Stimulated activated naive CD8-positive, alpha-beta T cell treated with anti-CD3 and anti-CD28 coated beads, Interleukin-15, amount 100 ng/mL, for 72 hours (primary cell): ENCODE data around the gene LTC4S.
"Not testable (repeated sequence)": the region's sequence is repeated elsewhere in the genome, so short reads cannot be mapped to it uniquely, and the experiment has no call there.

Experiments
- ATAC-seq: fragments of 150-1000 bp; cut with Tn5 transposase; 2 replicates; pipeline ENCODE4 v1.10.0; 2021; ENCODE audit warnings: mild to moderate bottlenecking, moderate library complexity
- DNase-seq, 2 donors: peaks; one replicate each; pipeline ENCODE4 v3.0.0; 2021 to 2022
- H3K27ac Mint-ChIP-seq, 2 donors: one replicate each; pipeline ENCODE4 v1.8.0; 2022; ENCODE audit warnings: mild to moderate bottlenecking in 2 of 2, mixed read lengths in 2 of 2, moderate library complexity in 2 of 2
- H3K27me3 Mint-ChIP-seq: one replicate; pipeline ENCODE4 v1.8.0; 2022; ENCODE audit warnings: mixed read lengths
- H3K4me1 Mint-ChIP-seq: one replicate; pipeline ENCODE4 v1.8.0; 2022; ENCODE audit warnings: mild to moderate bottlenecking, mixed read lengths
- H3K4me3 Mint-ChIP-seq, 2 donors: one replicate each; pipeline ENCODE4 v1.8.0; 2022; ENCODE audit warnings: mild to moderate bottlenecking in 2 of 2, mixed read lengths in 2 of 2, moderate library complexity in 1 of 2
- H3K9me3 Mint-ChIP-seq, 2 donors: one replicate each; pipeline ENCODE4 v1.8.0; 2022; ENCODE audit warnings: mixed read lengths in 2 of 2

The LTC4S gene, protein sequence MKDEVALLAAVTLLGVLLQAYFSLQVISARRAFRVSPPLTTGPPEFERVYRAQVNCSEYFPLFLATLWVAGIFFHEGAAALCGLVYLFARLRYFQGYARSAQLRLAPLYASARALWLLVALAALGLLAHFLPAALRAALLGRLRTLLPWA

DNA sequence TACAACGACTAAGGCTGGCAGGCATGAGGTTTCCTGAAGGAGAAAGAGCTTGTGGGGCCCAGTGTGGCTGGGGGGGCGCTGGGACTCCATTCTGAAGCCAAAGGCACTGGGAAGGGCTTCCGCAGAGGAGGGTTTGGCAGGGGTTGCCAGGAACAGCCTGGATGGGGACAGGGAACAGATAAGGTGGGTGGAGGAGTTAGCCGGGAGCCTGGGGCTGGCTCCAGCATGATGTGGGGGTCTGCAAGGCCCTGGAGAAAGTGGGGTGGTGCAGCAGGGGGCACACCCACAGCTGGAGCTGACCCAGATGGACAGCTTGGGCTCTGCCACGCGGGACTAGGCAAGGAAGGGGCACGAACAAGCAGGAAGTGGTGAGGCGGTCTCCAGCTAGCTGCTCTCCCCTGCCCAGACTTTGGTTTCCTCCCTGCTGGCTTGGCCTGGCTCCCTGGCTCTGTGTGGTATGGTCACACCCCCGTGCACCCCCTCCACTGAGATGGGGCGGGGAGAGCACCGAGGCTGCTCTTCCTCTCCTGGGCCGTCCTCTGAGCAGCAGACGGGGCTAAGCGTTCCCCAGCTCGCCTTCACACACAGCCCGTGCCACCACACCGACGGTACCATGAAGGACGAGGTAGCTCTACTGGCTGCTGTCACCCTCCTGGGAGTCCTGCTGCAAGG lies at the start of gene LTC4S:
TSS of gene LTC4S (plus strand) at position 519 of the 672 bp plus-strand sequence. CDS start at position 614, 95 bp downstream.
- ATAC-seq, result peak; percentile 65
- peak; percentile 43 to 68 for DNase-seq
- H3K4me3 Mint-ChIP-seq, result peak within 1 kb of the TSS; percentile 15 to 71
- H3K4me1 Mint-ChIP-seq, result peaks cover 46% of the 10 kb centered on the region
- H3K9me3 Mint-ChIP-seq, result no peaks in the 10 kb centered on the region
- no peaks in the 10 kb centered on the region for H3K27me3 Mint-ChIP-seq
- peak within 1 kb of the TSS; percentile 12 to 67 for H3K27ac Mint-ChIP-seq

DNA sequence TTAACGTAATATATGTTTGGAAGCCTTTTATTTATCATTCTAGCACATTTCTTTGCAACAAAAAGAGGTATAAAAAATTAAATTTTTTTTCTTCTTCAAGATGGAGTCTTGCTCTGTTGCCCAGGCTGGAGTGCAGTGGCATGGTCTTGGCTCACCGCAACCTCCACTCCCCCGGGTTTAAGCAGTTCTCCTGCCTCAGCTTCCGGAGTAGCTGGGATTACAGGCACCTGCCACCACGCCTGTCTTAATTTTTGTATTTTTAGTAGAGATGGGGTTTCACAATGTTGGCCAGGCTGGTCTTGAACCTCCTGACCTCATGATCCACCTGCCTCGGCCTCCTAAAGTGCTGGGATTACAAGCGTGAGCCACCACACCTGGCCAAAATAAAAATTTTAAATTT lies 49.7 kb upstream of the LTC4S start:
- DNase-seq, H3K4me3 Mint-ChIP-seq, H3K27me3 Mint-ChIP-seq, ATAC-seq, H3K9me3 Mint-ChIP-seq: not testable (repeated sequence)
- Mint-ChIP-seq H3K27ac (peak overlapping the region in 1 of 2 donors; percentile 40), H3K4me1 (peaks cover 44% of the 10 kb centered on the region)

DNA sequence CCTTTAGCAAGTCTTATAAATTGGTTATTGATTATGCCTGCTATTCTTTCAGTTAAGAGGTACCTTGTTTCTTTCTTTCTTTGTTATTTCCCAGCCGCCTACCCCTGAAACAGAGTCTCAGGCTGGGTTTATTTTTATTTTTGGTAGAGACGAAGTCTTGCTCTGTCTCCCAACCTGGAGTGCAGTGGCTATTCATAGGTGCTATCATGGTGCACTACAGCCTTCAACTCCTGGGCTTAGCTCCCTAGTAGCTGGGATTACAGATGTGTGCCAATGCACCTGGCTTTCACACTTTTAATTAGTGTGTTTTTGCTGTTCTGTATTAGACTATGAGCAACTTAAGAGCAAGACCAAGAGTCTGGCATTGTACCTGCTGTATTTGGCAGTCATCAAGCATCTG lies 46.9 kb upstream of the LTC4S start:
- DNase-seq (no peak), ATAC-seq (no peak)
- Mint-ChIP-seq H3K27ac (no peak overlapping the region), H3K9me3 (no peaks in the 10 kb centered on the region), H3K4me3 (no peak overlapping the region), H3K4me1 (peaks cover 41% of the 10 kb centered on the region), H3K27me3 (no peaks in the 10 kb centered on the region)

DNA sequence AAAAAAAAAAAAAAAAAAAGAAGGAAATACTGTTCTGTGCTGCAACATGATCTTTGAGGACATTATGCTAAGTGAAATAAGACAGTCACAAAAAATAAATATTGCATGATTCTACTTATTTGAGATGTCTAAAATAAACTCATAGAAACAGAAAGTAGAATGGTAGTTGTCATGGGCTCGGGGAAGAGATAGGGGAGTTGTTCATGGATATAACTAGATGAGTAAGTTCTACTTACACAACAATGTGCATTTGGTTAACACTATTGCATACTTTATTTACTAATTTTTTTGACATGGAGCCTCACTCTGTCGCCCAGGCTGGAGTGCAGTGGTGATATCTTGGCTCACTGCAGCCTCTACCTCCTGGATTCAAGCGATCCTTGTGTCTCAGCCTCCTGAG lies 46.0 kb upstream of the LTC4S start:
- Mint-ChIP-seq H3K27me3 (no peaks in the 10 kb centered on the region), H3K4me3 (no peak overlapping the region), H3K27ac (no peak overlapping the region), H3K4me1 (peaks cover 41% of the 10 kb centered on the region), H3K9me3 (no peaks in the 10 kb centered on the region)
- ATAC-seq, result no peak
- DNase-seq, result no peak

DNA sequence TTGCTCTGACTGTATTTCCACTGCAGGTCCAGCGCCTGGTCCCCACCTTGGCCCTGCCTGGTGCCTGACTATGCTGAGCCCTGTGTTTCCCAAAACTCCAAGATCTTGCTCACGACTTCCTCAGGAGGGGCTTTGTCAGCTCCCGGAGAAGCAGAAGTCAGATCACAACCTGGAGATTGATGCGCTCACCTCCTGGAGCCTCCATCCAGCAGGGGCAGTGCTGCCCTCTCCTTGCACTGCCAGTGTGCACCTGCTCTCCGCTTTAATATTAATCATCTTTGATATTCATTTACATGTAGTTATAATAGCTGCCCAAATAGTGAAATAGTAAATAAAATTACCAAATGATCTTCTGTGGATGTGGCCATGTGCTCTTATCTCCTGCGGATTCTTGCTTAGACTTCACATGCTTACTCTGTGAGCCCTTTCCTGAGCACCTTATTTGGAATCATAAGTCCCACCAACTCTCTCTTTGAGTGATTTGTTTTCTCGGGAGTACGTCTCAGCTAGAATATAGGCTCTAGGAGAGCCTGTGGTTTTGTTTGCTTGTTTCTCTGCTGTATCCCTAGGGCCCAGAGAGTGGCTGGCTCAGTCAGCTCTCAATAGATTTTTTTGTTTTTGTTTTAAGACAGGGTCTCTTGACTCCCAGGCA lies 43.8 kb upstream of the LTC4S start:
- Mint-ChIP-seq H3K4me3 (no peak overlapping the region), H3K4me1 (peaks cover 60% of the 10 kb centered on the region), H3K27ac (no peak overlapping the region), H3K9me3 (no peaks in the 10 kb centered on the region), H3K27me3 (no peaks in the 10 kb centered on the region)
- no peak for DNase-seq
- no peak for ATAC-seq

DNA sequence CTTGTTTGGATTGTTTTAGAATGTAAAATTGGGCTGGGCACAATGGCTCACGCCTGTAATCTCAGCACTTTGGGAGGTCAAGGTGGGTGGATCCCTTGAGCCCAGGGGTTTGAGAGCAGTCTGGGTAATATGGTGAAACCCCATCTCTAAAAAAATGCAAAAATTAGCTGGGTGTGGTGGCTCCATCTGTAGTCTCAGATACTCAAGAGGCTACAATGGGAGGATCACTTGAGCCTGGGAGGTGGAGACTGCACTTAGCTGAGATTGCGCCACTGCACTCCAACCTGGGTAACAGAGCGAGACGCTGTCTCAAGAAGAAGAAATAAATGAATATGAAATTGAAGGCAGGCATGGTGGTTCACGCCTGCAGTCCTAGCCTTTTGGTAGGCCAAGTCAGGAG lies 39.8 kb upstream of the LTC4S start:
- ATAC-seq (no peak), DNase-seq (no peak)
- H3K4me3 Mint-ChIP-seq, result peak overlapping the region in 1 of 2 donors; percentile 24
- peaks cover 47% of the 10 kb centered on the region for H3K4me1 Mint-ChIP-seq
- no peaks in the 10 kb centered on the region for H3K27me3 Mint-ChIP-seq
- no peaks in the 10 kb centered on the region for H3K9me3 Mint-ChIP-seq
- H3K27ac Mint-ChIP-seq, result no peak overlapping the region

DNA sequence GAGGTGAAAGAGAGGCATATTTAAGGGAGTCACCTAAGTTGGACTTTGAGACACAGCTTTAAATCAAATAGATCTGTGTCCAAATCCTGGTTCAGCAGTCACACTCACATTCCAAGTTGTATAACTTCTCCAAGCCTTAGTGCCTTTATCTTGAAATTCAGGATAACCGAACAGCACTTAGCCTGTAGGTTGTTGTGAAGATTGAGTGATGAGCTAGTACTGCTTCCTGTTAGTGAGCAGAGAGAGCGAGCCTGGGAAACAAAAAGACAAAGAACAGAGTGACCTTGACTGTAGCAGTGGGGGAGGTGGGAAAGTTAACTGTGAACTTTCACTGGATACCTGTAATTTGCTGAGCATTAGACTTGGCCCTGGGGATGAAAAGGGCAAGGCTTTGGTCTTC lies 38.8 kb upstream of the LTC4S start:
- H3K4me3 Mint-ChIP-seq, result no peak overlapping the region
- H3K27me3 Mint-ChIP-seq, result no peaks in the 10 kb centered on the region
- ATAC-seq, result no peak
- H3K4me1 Mint-ChIP-seq, result peaks cover 47% of the 10 kb centered on the region
- DNase-seq, result no peak
- no peaks in the 10 kb centered on the region for H3K9me3 Mint-ChIP-seq
- no peak overlapping the region for H3K27ac Mint-ChIP-seq

DNA sequence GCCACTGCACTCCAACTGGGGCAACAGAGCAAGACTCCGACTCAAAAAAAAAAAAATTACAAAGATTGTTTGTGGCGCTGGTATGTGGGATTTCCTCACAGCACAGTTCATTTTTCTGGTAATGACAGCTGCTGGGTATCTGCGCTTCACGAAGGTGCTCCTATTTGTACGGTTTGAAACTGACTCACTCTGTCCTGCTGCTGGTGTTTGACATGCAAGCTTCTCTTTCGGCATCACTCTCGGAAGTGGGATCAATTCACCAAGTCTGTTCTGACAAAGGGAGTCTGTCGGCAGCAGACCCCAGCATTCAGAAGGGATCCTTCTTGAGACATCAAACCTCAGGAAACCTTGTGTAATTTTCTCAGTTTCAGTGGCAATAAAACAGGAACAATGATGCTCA lies 34.8 kb upstream of the LTC4S start:
- DNase-seq, result no peak
- Mint-ChIP-seq H3K4me3 (no peak overlapping the region), H3K4me1 (peaks cover 64% of the 10 kb centered on the region), H3K27ac (no peak overlapping the region), H3K9me3 (no peaks in the 10 kb centered on the region), H3K27me3 (no peaks in the 10 kb centered on the region)
- no peak for ATAC-seq

DNA sequence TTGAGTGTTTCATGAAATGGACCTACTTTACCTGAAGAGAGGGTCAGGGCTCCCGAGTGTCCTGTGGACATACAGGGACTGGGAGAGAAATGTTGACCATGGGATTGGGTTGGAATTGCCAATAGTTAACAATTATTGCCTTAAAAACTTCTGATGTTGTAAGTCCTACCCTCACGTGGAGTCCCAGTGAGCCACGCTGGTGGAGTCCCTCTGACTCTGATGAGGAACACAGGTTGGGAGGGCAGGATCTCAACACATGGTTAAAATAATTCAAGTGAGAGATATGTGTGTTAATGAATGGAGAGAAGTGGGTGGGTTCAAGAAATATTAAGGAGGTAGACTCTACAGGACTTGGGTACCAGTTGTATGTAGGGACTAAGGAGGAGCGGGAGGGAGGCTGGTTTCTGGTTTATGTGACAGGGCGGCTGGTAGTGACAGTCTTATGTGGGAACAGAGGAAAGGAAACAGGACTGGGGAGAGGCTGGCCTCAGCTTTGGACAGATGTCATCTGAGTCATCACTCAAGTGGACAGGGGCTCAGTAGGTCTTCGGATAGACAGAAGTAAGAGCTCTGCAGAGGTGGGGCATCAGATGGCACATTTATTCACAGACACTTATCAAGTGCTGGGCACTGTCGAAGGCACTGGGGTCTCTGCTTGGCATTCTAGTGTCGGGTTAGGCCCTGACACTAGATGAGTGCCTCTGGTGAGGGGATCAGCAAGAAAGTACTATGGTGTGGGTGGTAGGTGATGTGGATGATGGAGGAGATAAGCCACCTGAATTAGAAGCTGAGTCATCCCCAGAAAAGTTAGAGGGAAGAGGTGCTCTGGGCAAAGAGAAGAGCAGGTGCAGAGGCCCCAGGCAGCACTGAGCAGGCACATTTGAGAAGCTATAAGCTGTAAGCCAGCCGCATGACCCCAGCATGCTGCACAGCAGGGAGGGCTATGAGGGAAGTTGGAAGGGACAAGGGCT lies 33.9 kb upstream of the LTC4S start:
- Mint-ChIP-seq H3K27me3 (no peaks in the 10 kb centered on the region), H3K27ac (peak overlapping the region; percentile 5 to 94), H3K9me3 (no peaks in the 10 kb centered on the region), H3K4me3 (peak overlapping the region; percentile 25 to 27), H3K4me1 (peaks cover 55% of the 10 kb centered on the region)
- DNase-seq, result peak in 1 of 2 donors; percentile 16
- ATAC-seq, result peak; percentile 69

DNA sequence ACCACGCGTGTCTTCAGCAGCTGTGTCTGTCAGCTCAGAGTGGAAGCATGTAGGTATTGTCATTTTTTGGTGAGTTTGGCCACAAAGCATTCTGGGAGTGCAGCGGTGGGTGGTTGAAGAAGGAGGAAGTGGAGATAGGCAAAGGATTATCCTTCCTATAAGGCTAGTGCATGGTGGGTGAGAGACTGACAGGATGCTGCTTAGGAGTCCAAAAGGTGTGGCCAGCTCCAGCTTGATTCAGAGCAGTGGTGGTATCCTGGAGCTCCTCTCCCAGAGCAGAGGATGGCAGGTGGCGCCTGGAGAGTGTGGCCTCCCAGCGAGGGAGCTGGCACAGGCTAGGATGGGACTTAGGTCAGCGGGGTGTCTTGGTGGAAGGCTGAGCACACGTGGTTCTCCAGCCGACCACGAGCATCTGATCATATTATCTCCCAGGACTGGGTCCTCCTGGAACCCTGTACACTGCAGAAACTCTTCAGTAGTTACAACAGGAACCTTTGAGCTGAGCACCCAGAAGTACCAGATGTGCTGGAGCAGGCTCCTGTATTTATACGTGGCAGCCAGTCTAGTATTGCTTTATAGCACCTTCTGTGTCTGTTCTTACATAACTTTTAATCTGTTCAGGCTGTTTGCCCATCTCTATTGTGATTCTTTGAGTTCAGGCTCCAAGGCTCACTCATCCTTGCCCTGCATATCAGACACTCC lies 31.6 kb upstream of the LTC4S start:
- Mint-ChIP-seq H3K27me3 (no peaks in the 10 kb centered on the region), H3K4me1 (peaks cover 58% of the 10 kb centered on the region), H3K4me3 (peak overlapping the region in 1 of 2 donors; percentile 14), H3K9me3 (no peaks in the 10 kb centered on the region), H3K27ac (no peak overlapping the region)
- peak in 1 of 2 donors; percentile 3 for DNase-seq
- peak; percentile 67 for ATAC-seq

DNA sequence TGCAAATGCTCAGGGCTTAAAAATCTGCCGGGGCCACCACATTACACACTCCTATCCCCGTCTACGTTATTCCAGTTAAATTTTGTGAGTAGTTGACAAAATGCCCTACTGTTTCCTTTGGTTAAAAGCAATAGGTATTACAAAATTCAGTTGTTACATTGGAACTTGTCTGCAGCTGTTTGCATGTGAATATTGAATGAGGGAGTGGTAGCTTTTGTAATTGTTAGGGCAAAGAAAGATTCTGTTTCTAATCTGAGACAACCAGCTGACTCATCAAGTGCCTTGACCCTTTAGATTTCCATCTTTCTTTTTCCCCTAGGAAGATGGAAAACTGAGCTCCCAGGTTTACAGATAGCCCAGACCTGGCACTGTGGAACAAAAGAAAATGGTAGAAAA lies 31.0 kb upstream of the LTC4S start:
- DNase-seq (no peak), ATAC-seq (no peak)
- H3K4me1 Mint-ChIP-seq, result peaks cover 60% of the 10 kb centered on the region
- no peaks in the 10 kb centered on the region for H3K27me3 Mint-ChIP-seq
- no peak overlapping the region for H3K27ac Mint-ChIP-seq
- no peaks in the 10 kb centered on the region for H3K9me3 Mint-ChIP-seq
- H3K4me3 Mint-ChIP-seq, result no peak overlapping the region

DNA sequence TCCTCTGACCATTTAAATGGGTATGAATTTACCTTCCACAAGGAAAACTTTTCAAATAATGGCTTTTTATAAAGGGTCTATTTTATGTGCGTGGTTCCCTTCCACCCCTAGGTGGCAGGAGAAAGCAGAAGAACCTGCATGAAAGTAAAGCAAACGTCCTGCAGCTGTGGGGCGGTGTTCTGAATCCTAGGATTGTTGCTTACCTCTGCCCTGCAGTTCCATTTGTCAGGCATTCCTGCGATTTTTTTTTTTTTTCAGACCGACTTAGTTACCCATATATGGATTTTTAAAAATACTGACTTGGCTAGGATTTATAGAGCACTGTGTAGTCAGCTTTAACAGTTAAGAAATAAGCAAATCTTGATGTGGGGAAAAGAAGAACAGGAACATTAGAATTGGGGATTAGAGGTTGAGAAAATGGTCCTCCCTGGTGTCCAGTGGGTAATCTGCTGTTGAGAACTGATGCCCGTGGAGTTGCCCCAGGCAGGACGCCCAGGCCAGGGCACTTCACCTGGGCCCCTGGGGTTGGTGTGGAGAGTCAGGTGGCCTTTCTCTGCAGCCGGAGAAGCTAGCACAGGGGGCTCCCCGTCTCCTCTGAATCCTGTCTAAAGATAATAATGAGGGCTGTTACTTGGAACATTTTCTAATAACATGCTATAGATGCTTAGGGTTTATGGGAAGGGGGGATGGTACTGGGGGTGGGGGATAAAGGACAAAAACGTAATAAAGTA lies 30.4 kb upstream of the LTC4S start:
- H3K27me3 Mint-ChIP-seq, result no peaks in the 10 kb centered on the region
- H3K4me3 Mint-ChIP-seq, result no peak overlapping the region
- peak overlapping the region in 1 of 2 donors; percentile 84 for H3K27ac Mint-ChIP-seq
- ATAC-seq (peak; percentile 74), DNase-seq (peak; percentile 15 to 38)
- H3K9me3 Mint-ChIP-seq, result no peaks in the 10 kb centered on the region
- peaks cover 66% of the 10 kb centered on the region for H3K4me1 Mint-ChIP-seq

DNA sequence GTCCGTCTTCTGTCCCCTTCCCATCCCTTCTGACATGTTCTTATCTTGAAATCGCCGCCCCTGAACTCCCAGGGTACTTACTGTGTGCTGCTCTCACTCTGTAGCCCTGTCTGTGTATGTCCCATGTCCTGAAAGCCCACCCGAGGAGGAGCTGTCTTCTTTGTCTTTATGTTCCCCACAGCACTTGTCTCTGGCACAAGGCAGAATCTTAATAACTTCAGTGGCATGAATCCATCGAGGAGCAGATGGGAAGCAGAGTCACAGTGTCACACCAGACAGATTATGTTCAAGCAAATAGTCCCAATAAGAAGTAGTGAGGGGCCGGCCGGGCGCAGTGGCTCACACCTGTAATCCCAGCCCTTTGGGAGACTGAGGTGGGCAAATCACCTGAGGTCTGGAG lies 29.7 kb upstream of the LTC4S start:
- H3K27ac Mint-ChIP-seq, result peak overlapping the region in 1 of 2 donors; percentile 84
- H3K27me3 Mint-ChIP-seq, result no peaks in the 10 kb centered on the region
- ATAC-seq (no peak), DNase-seq (no peak)
- H3K9me3 Mint-ChIP-seq, result no peaks in the 10 kb centered on the region
- H3K4me3 Mint-ChIP-seq, result no peak overlapping the region
- peaks cover 65% of the 10 kb centered on the region for H3K4me1 Mint-ChIP-seq

DNA sequence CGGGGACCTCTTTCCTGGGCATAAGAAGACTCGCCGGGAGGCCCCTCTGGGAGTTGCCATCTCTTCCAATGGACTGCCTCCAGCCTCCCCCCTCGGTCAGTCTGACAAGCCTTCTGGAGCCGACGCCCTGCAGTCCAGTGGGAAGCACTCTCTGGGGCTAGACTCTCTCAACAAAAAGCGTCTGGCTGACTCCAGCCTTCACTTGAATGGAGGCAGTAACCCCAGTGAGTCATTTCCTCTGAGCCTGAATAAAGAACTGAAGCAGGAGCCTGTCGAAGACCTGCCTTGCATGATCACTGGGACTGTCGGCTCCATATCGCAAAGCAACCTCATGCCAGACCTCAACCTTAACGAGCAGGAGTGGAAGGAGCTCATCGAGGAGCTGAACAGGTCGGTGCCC lies 28.4 kb upstream of the LTC4S start:
- ATAC-seq, result no peak
- DNase-seq, result no peak
- Mint-ChIP-seq H3K27ac (peak overlapping the region in 1 of 2 donors; percentile 7), H3K27me3 (no peaks in the 10 kb centered on the region), H3K4me1 (peaks cover 52% of the 10 kb centered on the region), H3K9me3 (no peaks in the 10 kb centered on the region), H3K4me3 (no peak overlapping the region)
